ENCODE results near the gene NLRC5.

DNA sequence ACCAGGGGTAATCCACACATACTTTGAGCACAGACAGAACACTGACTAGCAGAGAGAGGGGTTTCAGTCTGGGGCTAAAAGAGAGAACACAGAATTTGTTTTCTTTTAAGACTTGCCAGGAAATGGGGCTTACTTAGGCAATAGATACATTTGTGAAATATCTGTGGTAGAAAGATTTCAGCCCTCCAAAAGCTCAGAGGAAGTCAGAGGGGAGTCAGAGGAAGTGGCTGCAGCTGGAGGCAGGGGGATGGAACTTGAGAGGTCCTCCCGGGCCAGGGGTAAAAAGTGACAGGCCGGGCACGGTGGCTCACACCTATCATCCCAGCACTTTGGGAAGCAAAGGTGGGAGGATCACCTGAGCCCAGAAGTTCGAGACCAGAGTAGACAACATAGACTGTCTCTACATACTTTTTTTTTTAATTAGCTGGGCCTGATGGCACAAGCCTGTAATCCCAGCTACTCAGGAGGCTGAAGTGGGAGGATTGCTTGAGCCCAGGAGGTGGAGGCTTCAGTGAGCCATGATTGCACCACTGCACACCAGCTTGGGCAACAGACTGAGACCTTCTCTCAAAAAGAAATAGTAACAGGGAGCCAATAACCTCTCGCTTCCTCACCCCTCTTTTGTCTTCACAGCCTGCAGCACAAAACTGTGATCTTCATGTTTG is 49.9 kb downstream of the NLRC5 start:
- no peak for TF ChIP-seq POLR2A (IDR thresholded peaks at IDR 0.05)
- TF ChIP-seq, protein P1, sequence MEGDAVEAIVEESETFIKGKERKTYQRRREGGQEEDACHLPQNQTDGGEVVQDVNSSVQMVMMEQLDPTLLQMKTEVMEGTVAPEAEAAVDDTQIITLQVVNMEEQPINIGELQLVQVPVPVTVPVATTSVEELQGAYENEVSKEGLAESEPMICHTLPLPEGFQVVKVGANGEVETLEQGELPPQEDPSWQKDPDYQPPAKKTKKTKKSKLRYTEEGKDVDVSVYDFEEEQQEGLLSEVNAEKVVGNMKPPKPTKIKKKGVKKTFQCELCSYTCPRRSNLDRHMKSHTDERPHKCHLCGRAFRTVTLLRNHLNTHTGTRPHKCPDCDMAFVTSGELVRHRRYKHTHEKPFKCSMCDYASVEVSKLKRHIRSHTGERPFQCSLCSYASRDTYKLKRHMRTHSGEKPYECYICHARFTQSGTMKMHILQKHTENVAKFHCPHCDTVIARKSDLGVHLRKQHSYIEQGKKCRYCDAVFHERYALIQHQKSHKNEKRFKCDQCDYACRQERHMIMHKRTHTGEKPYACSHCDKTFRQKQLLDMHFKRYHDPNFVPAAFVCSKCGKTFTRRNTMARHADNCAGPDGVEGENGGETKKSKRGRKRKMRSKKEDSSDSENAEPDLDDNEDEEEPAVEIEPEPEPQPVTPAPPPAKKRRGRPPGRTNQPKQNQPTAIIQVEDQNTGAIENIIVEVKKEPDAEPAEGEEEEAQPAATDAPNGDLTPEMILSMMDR (IDR thresholded peaks at IDR 0.05) = no peak

Data from Peyer's patch (tissue), 4 donors.